Measurements from ENCODE around the gene PPARD.

DNA sequence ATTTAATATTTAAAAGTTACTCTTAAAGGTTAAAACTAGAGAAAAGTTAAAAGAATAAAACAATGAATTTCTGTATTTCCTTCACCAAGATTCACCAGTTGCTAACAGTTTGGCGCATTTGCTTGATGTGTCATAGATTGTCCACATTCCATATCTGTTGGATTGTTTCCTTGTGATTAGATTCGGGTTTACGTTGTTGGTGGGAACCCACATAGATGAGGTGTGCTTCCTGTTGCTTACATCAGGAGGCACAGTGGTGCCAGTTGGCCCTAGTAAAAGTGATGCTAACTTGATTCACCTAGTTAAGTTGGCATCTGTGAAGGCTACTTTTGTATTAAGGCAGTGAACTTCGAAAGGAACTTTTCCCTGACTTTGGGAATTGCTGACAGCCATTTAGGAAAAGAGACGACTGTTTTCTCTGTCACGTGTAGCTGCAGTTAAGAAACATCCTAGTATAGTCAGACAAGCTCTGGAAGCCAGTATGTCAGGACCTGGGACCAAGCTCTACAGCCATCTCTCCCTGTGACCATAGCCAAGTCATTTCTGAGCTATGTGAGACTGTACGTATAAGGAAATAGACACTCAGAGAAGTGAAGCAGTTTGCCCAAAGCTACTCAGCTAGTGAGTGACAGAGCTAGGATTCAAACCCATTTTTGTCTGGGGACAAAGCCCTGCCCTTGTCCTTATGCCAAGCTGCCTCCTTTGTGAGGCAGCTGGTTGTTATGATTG is 49.0 kb downstream of the PPARD start:
- TF ChIP-seq, protein P1, sequence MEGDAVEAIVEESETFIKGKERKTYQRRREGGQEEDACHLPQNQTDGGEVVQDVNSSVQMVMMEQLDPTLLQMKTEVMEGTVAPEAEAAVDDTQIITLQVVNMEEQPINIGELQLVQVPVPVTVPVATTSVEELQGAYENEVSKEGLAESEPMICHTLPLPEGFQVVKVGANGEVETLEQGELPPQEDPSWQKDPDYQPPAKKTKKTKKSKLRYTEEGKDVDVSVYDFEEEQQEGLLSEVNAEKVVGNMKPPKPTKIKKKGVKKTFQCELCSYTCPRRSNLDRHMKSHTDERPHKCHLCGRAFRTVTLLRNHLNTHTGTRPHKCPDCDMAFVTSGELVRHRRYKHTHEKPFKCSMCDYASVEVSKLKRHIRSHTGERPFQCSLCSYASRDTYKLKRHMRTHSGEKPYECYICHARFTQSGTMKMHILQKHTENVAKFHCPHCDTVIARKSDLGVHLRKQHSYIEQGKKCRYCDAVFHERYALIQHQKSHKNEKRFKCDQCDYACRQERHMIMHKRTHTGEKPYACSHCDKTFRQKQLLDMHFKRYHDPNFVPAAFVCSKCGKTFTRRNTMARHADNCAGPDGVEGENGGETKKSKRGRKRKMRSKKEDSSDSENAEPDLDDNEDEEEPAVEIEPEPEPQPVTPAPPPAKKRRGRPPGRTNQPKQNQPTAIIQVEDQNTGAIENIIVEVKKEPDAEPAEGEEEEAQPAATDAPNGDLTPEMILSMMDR (IDR thresholded peaks at IDR 0.05; ENCODE audit: low read depth, low read length): no peak
- TF ChIP-seq POLR2A (IDR thresholded peaks at IDR 0.05; ENCODE audit: extremely low read depth, insufficient read length): no peak
- no peak for TF ChIP-seq MYC (IDR thresholded peaks at IDR 0.05; ENCODE audit: low read depth, low read length)
